ENCODE measurements around the gene CHN1. TPM values are rescaled to one million over a fixed set of nuclear protein-coding genes. Genes with fewer than 3 reads are reported as not detected.

Gene CHN1
- total RNA-seq, 4 donors from 2014 or later = 6.4 to 23.8 (median 8.7) TPM

GRCh38 chr2:174839662-174840061 lies 165.5 kb downstream of the CHN1 start:
- DNase-seq (ENCODE audit: low spot score) (no peak), ATAC-seq (ENCODE audit: low FRiP score) (no peak)
- TF ChIP-seq CTCF (IDR thresholded peaks at IDR 0.05) = no peak

GRCh38 chr2:174836995-174837390 lies 168.2 kb downstream of the CHN1 start:
- DNase-seq (ENCODE audit: low spot score) (no peak), ATAC-seq (ENCODE audit: low FRiP score) (no peak)
- TF ChIP-seq CTCF (IDR thresholded peaks at IDR 0.05) = no peak

GRCh38 chr2:174836377-174836994 lies 168.7 kb downstream of the CHN1 start:
- no peak for TF ChIP-seq CTCF (IDR thresholded peaks at IDR 0.05)
- ATAC-seq (ENCODE audit: low FRiP score) (peak; percentile 86), DNase-seq (ENCODE audit: low spot score) (no peak)

GRCh38 chr2:174835797-174836255 lies 169.4 kb downstream of the CHN1 start:
- no peak for TF ChIP-seq CTCF (IDR thresholded peaks at IDR 0.05)
- no peak for DNase-seq (ENCODE audit: low spot score)

GRCh38 chr2:174833737-174834136 lies 171.4 kb downstream of the CHN1 start:
- no peak for ATAC-seq (ENCODE audit: low FRiP score)
- no peak for TF ChIP-seq CTCF (IDR thresholded peaks at IDR 0.05)
- DNase-seq (ENCODE audit: low spot score) = no peak

More at GRCh38 chr2:174835797-174836255, 169.4 kb downstream of the CHN1 start:
- ATAC-seq (ENCODE audit: low FRiP score) = no peak

- no peak for DNase-seq (ENCODE audit: low spot score)
- no peak for ATAC-seq (ENCODE audit: low FRiP score)
- TF ChIP-seq CTCF (IDR thresholded peaks at IDR 0.05) = no peak
Observed at GRCh38 chr2:174830561-174830960, 174.6 kb downstream of the CHN1 start.

GRCh38 chr2:174829550-174829949 lies 175.6 kb downstream of the CHN1 start:
- ATAC-seq (ENCODE audit: low FRiP score) = no peak
- no peak for TF ChIP-seq CTCF (IDR thresholded peaks at IDR 0.05)
- no peak for DNase-seq (ENCODE audit: low spot score)
